Activated naive CD8-positive, alpha-beta T cell treated with anti-CD3 and anti-CD28 coated beads, Interleukin-2, amount 50 U/mL, for 24 hours (primary cell): ENCODE data around the gene PIAS3.
"Not testable (repeated sequence)": the region's sequence is repeated elsewhere in the genome, so short reads cannot be mapped to it uniquely, and the experiment has no call there.

Experiments
- ATAC-seq: fragments of 150-1000 bp; cut with Tn5 transposase; one replicate; pipeline ENCODE4 v1.10.0; 2021
- DNase-seq: peaks from one replicate; pipeline ENCODE4 v3.0.0; 2021
- H3K27ac Mint-ChIP-seq: one replicate; pipeline ENCODE4 v1.8.0; 2021; ENCODE audit warnings: mild to moderate bottlenecking, mixed read lengths
- H3K27me3 Mint-ChIP-seq: one replicate; pipeline ENCODE4 v1.8.0; 2021; ENCODE audit warnings: mixed read lengths
- H3K36me3 Mint-ChIP-seq: one replicate; pipeline ENCODE4 v1.8.0; 2021; ENCODE audit warnings: low read depth, mixed read lengths
- H3K4me1 Mint-ChIP-seq: one replicate; pipeline ENCODE4 v1.8.0; 2021; ENCODE audit warnings: mixed read lengths
- H3K4me3 Mint-ChIP-seq: one replicate; pipeline ENCODE4 v1.8.0; 2021; ENCODE audit warnings: mild to moderate bottlenecking, moderate library complexity, mixed read lengths
- H3K9me3 Mint-ChIP-seq: one replicate; pipeline ENCODE4 v1.8.0; 2021; ENCODE audit warnings: mixed read lengths

The PIAS3 gene

GRCh38 chr1:145855426-145855948, 3.4 kb downstream of the PIAS3 start:
- Mint-ChIP-seq H3K27ac (no peak overlapping the region), H3K4me3 (no peak overlapping the region), H3K36me3 (peaks cover 21% of the 10 kb centered on the region), H3K4me1 (peaks cover 10% of the 10 kb centered on the region), H3K27me3 (no peaks in the 10 kb centered on the region), H3K9me3 (no peaks in the 10 kb centered on the region)
- DNase-seq (no peak), ATAC-seq (no peak)

- ATAC-seq (no peak), DNase-seq (no peak)
- Mint-ChIP-seq H3K9me3 (no peaks in the 10 kb centered on the region), H3K36me3 (peaks cover 5% of the 10 kb centered on the region), H3K4me1 (peaks cover 12% of the 10 kb centered on the region), H3K4me3 (no peak overlapping the region), H3K27me3 (no peaks in the 10 kb centered on the region), H3K27ac (no peak overlapping the region)
Measured at GRCh38 chr1:145849356-145850160, 9.3 kb downstream of the PIAS3 start.

GRCh38 chr1:145847827-145848226, 11.1 kb downstream of the PIAS3 start:
- Mint-ChIP-seq H3K4me3 (no peak overlapping the region), H3K27me3 (no peaks in the 10 kb centered on the region), H3K4me1 (peaks cover 12% of the 10 kb centered on the region), H3K27ac (no peak overlapping the region), H3K36me3 (peaks cover 4% of the 10 kb centered on the region), H3K9me3 (no peaks in the 10 kb centered on the region)
- DNase-seq, result no peak
- ATAC-seq, result no peak

DNA sequence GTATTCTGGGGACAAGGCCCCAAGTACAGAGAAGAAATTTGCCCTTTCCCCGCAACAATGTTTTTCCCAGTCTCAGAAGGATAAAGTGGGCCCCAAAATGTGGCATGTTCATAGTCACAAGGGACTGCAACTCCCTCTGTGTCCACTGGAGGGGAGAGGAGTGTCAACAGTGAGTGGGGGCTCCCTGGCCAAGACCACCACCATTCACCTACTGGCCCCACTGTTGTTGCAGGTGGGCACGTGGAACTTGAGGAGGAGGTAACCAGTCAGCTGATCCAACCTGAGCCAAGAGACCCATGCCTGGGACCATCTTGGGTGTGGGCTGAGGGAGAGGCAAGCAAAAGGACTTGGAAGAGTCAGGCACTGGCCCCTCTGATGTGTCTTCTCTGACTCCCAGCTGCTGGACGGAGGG, 12.7 kb downstream of the PIAS3 start:
- peaks cover 13% of the 10 kb centered on the region for H3K36me3 Mint-ChIP-seq
- H3K9me3 Mint-ChIP-seq, result no peaks in the 10 kb centered on the region
- DNase-seq, result peak; percentile 29
- H3K27me3 Mint-ChIP-seq, result no peaks in the 10 kb centered on the region
- no peak overlapping the region for H3K27ac Mint-ChIP-seq
- ATAC-seq, result peak; percentile 41
- peaks cover 12% of the 10 kb centered on the region for H3K4me1 Mint-ChIP-seq
- H3K4me3 Mint-ChIP-seq, result no peak overlapping the region

- Mint-ChIP-seq H3K9me3 (no peaks in the 10 kb centered on the region), H3K36me3 (peaks cover 15% of the 10 kb centered on the region), H3K4me1 (peaks cover 12% of the 10 kb centered on the region), H3K27me3 (no peaks in the 10 kb centered on the region), H3K4me3 (no peak within 1 kb of the TSS), H3K27ac (no peak within 1 kb of the TSS)
- peak; percentile 86 for DNase-seq
- peak; percentile 84 for ATAC-seq
Measured at GRCh38 chr1:145845514-145846161, 13.2 kb downstream of the PIAS3 start, which contains the start of gene NUDT17. NUDT17 (plus strand) TSS chr1:145845630; CDS start chr1:145845641, 11 bp downstream.

- H3K4me1 Mint-ChIP-seq, result peaks cover 12% of the 10 kb centered on the region
- H3K27me3 Mint-ChIP-seq, result no peaks in the 10 kb centered on the region
- peak; percentile 59 for ATAC-seq
- DNase-seq, result no peak
- H3K27ac Mint-ChIP-seq, result no peak overlapping the region
- peaks cover 17% of the 10 kb centered on the region for H3K36me3 Mint-ChIP-seq
- no peak overlapping the region for H3K4me3 Mint-ChIP-seq
- no peaks in the 10 kb centered on the region for H3K9me3 Mint-ChIP-seq
Measured at GRCh38 chr1:145845144-145845513, 13.8 kb downstream of the PIAS3 start.

DNA sequence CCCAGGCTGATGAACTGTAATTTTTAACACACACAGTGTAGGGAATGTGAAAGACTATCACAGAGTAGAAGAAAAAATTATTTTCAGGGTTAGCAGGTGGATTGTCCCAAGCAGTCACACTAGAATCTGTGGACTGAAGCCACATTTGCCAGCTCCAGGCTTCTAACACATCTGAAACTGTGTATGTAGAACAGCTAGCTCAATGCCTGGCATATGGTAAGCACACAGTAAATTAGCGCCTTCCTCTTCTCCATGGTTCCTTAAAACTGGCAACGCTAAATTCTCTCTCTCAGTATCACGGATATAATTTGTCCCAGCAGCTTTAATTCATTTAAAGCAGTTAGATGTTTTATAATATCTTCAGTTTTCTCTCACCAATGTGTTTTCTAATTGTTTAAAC, 15.8 kb downstream of the PIAS3 start:
- peaks cover 12% of the 10 kb centered on the region for H3K4me1 Mint-ChIP-seq
- H3K27ac Mint-ChIP-seq, result no peak overlapping the region
- DNase-seq (no peak), ATAC-seq (no peak)
- H3K4me3 Mint-ChIP-seq, result no peak overlapping the region
- no peaks in the 10 kb centered on the region for H3K27me3 Mint-ChIP-seq
- H3K9me3 Mint-ChIP-seq, result no peaks in the 10 kb centered on the region
- peaks cover 27% of the 10 kb centered on the region for H3K36me3 Mint-ChIP-seq

- H3K27me3 Mint-ChIP-seq, result no peaks in the 10 kb centered on the region
- DNase-seq, result no peak
- H3K36me3 Mint-ChIP-seq, result peaks cover 64% of the 10 kb centered on the region
- ATAC-seq, result peak; percentile 55
- H3K9me3 Mint-ChIP-seq, result no peaks in the 10 kb centered on the region
- peak overlapping the region; percentile 39 for H3K27ac Mint-ChIP-seq
- peaks cover 13% of the 10 kb centered on the region for H3K4me1 Mint-ChIP-seq
- no peak overlapping the region for H3K4me3 Mint-ChIP-seq
Measured at GRCh38 chr1:145837656-145838055, 21.2 kb downstream of the PIAS3 start.

- not testable (repeated sequence) for DNase-seq, H3K27ac Mint-ChIP-seq, H3K27me3 Mint-ChIP-seq, H3K9me3 Mint-ChIP-seq, H3K4me3 Mint-ChIP-seq, ATAC-seq
- H3K4me1 Mint-ChIP-seq, result peaks cover 38% of the 10 kb centered on the region
- peaks cover 80% of the 10 kb centered on the region for H3K36me3 Mint-ChIP-seq
Measured at GRCh38 chr1:145830810-145831209, 28.1 kb downstream of the PIAS3 start.

DNA sequence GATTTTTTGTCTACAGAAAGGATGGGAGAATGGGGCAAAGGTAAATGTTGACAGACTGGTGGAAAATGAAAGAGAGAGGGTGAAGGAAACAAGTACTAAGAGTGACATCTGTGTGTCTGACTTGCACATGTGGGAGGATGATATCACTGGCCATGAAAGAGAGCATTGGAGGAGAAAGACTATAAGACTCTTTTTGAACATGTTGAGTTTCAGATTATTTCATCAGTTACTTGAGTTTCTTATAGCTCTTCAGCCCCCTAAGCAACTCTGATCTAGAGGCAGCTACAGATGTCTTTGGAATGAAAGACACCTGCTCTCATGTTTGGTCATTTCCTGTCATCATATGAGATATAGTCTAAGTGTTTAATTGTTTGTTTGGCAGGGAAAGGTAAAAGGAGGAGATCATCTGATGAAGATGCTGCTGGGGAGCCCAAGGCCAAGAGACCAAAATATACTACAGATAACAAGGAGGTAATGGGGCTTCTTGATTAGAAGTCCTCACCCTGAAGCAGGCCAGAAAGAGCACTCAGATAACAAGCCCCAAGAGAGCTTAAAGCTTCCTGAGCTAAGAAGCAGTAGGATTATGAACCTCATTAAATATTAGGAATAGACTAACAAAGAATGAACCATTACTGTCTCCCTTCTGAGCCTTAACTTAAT, 30.4 kb downstream of the PIAS3 start:
- Mint-ChIP-seq H3K36me3 (peaks cover 80% of the 10 kb centered on the region), H3K9me3 (no peaks in the 10 kb centered on the region), H3K4me1 (peaks cover 47% of the 10 kb centered on the region), H3K27me3 (no peaks in the 10 kb centered on the region), H3K27ac (peak overlapping the region; percentile 94), H3K4me3 (peak overlapping the region; percentile 59)
- DNase-seq (no peak), ATAC-seq (peak; percentile 83)

GRCh38 chr1:145827966-145828365, 30.9 kb downstream of the PIAS3 start:
- no peak for DNase-seq
- peak; percentile 22 for ATAC-seq

GRCh38 chr1:145826030-145826429, 32.9 kb downstream of the PIAS3 start:
- ATAC-seq (no peak), DNase-seq (no peak)
- Mint-ChIP-seq H3K4me3 (peak overlapping the region; percentile 99), H3K9me3 (no peaks in the 10 kb centered on the region), H3K36me3 (peaks cover 60% of the 10 kb centered on the region), H3K4me1 (peaks cover 52% of the 10 kb centered on the region), H3K27me3 (no peaks in the 10 kb centered on the region), H3K27ac (peak overlapping the region; percentile 96)

More at GRCh38 chr1:145827966-145828365, 30.9 kb downstream of the PIAS3 start:
- H3K4me3 Mint-ChIP-seq, result peak overlapping the region; percentile 59
- peaks cover 47% of the 10 kb centered on the region for H3K4me1 Mint-ChIP-seq
- H3K27me3 Mint-ChIP-seq, result no peaks in the 10 kb centered on the region
- peaks cover 75% of the 10 kb centered on the region for H3K36me3 Mint-ChIP-seq
- no peaks in the 10 kb centered on the region for H3K9me3 Mint-ChIP-seq
- peak overlapping the region; percentile 94 for H3K27ac Mint-ChIP-seq

DNA sequence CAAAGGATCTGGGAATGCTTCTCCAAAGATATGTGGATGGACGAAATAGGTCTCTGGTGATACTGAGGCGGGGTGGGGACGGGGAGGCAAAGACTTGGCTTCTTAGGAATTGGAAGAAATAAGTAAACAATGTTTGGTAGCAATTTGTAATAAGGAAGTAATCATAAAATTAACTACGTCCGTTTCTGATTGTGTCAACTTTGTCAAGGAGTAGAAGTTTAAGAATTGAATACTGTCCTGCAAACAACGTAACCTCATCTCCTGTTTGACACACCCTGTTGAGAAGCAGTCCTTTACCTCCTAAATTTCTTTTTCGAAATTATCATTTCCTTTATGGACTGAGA, 34.4 kb downstream of the PIAS3 start:
- Mint-ChIP-seq H3K27ac (peak overlapping the region; percentile 96), H3K9me3 (no peaks in the 10 kb centered on the region), H3K36me3 (peaks cover 44% of the 10 kb centered on the region), H3K27me3 (no peaks in the 10 kb centered on the region), H3K4me3 (peak overlapping the region; percentile 99), H3K4me1 (peaks cover 55% of the 10 kb centered on the region)
- DNase-seq (no peak), ATAC-seq (no peak)

- H3K4me3 Mint-ChIP-seq, result peak within 1 kb of the TSS; percentile 99
- peaks cover 51% of the 10 kb centered on the region for H3K4me1 Mint-ChIP-seq
- peak within 1 kb of the TSS; percentile 96 for H3K27ac Mint-ChIP-seq
- DNase-seq (peak; percentile 83), ATAC-seq (peak; percentile 61)
- H3K36me3 Mint-ChIP-seq, result peaks cover 40% of the 10 kb centered on the region
- no peaks in the 10 kb centered on the region for H3K27me3 Mint-ChIP-seq
- H3K9me3 Mint-ChIP-seq, result no peaks in the 10 kb centered on the region
Measured at GRCh38 chr1:145823565-145824498, 35.0 kb downstream of the PIAS3 start, which contains the start of the genes POLR3C and RNF115. POLR3C (plus strand) TSS chr1:145824200; CDS start chr1:145825777, 1,577 bp downstream. RNF115 (minus strand) TSS chr1:145824095; CDS start chr1:145823873, 222 bp downstream.
